ENCODE results near the gene INSIG1.

DNA sequence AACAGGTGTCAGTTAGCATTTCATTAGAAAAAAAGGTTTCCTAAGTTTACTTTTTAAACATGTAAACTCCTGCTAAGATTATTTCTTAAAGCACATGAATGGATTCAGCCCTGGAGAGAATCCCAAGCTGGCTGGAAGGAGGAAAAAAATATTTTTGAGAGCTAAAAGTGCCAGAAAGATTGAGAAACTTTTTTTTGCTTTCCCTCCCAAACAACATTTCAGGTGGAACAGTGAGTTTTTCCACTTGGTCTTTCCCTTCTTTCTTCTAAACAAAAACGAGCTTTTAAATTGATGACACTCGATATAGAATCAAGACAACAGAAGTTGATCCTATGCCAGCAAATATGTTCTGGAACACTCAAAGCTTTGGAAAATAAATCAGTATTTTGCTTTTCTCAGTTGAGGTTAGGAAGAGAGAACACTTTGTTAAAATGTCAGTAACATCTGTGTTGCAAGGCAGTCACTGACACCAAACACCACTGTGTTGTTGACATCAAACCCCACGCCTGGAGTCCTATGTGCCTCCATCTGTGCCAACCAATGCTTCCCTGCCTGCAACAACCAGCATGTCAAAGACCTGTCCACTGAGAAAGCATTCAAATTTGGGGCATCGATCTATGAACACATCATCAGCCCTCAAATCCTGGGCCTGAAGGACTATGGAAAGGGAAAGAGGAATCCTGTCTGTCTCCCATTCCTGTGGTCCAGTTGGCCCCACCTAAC is 22.9 kb upstream of the INSIG1 start:
- no peak for TF ChIP-seq MYNN (tag by site-specific recombination; IDR thresholded peaks at IDR 0.05; ENCODE audit: borderline replicate concordance)
- TF ChIP-seq, protein P1, sequence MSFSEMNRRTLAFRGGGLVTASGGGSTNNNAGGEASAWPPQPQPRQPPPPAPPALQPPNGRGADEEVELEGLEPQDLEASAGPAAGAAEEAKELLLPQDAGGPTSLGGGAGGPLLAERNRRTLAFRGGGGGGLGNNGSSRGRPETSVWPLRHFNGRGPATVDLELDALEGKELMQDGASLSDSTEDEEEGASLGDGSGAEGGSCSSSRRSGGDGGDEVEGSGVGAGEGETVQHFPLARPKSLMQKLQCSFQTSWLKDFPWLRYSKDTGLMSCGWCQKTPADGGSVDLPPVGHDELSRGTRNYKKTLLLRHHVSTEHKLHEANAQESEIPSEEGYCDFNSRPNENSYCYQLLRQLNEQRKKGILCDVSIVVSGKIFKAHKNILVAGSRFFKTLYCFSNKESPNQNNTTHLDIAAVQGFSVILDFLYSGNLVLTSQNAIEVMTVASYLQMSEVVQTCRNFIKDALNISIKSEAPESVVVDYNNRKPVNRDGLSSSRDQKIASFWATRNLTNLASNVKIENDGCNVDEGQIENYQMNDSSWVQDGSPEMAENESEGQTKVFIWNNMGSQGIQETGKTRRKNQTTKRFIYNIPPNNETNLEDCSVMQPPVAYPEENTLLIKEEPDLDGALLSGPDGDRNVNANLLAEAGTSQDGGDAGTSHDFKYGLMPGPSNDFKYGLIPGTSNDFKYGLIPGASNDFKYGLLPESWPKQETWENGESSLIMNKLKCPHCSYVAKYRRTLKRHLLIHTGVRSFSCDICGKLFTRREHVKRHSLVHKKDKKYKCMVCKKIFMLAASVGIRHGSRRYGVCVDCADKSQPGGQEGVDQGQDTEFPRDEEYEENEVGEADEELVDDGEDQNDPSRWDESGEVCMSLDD (tag by site-specific recombination; IDR thresholded peaks at IDR 0.05): no peak
- TF ChIP-seq SCRT1 (tag by site-specific recombination; IDR thresholded peaks at IDR 0.05; ENCODE audit: borderline replicate concordance): no peak
